NCI-H748 treated with DMSO at 0.1 percent for 48 hours (cell line): ENCODE results near the gene RHOBTB3.
A peak's percentile ranks its signal among the peaks of the same experiment; 100 is the strongest.
"Not testable (repeated sequence)": the region's sequence is repeated elsewhere in the genome, so short reads cannot be mapped to it uniquely, and the experiment has no call there.

Experiments used
- DNase-seq: peaks from one replicate; lab custom pipeline; 2025; lab: John Stamatoyannopoulos, UW

RHOBTB3 gene

DNA sequence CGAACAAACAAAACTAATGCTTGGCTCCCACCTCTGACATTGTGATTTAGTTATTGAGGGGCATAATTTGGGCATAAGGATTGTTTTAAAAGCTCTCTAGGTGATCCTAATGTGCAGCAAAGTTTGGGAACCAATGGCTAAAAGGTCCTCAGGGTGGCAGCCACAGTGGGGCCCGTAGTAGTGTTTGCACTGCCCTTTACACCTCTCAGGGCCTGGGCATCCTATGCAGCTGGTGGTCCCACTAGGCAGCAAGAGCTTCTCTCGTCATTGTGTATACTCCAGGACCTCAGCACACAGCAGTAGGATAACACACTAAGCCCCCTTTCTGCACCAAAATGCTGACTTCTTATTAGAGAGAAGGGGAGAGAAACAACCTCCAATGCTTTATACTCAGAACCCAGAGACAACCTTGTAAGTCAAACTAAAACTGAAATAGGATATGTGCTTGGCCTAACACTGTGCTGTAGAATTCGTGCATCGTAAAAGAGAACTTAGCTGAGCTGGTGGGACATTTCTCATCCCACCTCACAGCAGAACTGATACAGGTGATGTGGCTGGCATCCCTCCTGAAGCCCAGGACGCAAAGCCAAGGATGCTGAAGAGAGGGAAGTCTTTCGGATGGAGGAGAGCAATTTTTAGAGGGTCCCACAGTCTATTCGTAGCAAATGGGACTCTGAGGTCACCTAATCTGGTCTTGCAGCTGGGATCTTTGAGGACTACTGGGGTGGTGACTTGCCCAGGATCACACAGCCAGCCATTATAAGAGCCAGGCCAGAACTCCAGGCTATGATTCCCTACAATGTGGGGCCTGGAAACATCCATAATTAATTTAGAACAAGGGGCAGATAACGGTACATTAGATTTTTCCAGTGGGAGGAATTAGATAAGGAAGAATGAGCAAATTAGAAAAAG, 90.2 kb downstream of the RHOBTB3 start:
- DNase-seq, result no peak

DNA sequence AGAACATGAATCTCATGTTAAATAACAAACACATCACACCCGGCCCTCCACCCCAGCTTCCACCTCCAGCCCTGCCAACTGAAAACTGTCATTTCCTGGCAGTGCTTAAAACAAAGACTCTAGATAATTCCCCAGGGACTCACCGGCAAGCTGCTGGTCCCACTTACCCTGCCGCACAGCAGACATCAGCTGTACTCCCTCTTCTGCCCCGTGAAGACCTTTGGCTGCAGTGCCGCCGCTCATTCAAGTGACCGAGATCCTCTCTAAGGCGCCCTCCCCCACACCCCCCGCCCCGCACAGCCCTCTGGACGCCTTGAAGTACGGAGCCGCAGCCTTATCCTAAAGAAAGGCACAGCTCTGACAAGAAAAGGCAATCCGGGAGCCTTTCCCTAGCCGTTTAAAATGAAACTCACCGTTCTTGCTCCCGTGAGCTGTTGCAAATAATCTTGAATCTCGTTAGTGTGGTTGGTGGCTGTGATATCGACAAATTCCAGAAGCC, 91.0 kb downstream of the RHOBTB3 start:
- peak; percentile 25 for DNase-seq

DNA sequence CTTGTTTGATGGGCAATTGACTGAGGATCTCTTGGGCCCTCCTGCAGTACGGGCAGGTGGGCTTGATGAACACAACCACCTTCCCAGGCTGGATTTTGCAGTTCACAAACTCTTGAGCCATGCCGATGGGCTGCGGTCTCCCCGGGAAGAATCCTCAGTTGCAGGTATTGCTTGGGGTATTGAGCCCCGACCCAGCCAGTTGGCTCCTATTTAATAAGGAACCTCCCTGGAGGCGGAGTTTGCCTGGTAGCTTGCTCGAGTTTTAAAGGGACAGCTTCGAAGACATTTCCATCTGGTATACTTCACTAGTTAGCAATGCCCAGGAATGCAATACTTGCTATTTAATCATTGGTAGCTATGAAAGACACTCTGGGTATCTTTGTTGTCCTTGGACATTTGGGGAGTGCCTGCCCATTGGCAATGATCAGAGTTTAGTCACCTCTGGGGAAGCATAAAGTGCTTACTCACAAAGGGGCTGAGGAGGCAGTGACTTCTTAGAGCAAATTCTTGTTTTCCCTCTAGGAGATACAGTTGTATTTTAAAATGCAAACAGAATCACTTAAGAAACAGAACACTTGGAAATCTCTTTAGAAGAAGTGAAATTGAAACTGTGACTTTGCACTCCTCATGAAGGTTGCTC, 91.5 kb downstream of the RHOBTB3 start, which contains the start of gene GLRX:
Gene GLRX, minus strand, starts transcription at position 185 of the 640 bp plus-strand sequence. Its CDS starts 64 bp downstream, at position 121.
- DNase-seq, result no peak

DNA sequence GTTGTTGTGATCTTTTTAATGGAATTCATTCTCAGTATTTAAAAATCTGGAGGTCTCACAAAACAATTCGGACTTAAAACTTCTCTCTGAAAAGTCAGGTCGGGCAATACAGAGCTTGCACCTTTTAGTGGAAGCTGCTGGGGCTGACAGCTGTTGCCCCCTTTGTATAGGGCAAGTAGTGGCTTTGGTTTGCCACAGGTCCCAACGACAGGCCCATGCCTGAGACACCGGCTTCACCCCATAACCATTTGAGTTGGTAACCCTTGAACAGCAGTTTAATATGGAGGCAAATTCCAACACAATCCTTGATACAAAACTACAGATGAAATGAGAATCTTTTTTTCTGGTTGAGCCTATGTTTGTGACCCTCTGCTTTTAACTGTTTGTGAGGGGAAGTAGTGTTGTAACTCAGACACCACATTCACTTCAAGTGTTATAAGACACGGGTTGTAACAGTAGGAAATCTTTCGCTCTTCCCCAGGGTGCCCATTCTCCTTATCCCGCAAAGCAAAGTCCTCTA, 92.1 kb downstream of the RHOBTB3 start:
- DNase-seq, result no peak

DNA sequence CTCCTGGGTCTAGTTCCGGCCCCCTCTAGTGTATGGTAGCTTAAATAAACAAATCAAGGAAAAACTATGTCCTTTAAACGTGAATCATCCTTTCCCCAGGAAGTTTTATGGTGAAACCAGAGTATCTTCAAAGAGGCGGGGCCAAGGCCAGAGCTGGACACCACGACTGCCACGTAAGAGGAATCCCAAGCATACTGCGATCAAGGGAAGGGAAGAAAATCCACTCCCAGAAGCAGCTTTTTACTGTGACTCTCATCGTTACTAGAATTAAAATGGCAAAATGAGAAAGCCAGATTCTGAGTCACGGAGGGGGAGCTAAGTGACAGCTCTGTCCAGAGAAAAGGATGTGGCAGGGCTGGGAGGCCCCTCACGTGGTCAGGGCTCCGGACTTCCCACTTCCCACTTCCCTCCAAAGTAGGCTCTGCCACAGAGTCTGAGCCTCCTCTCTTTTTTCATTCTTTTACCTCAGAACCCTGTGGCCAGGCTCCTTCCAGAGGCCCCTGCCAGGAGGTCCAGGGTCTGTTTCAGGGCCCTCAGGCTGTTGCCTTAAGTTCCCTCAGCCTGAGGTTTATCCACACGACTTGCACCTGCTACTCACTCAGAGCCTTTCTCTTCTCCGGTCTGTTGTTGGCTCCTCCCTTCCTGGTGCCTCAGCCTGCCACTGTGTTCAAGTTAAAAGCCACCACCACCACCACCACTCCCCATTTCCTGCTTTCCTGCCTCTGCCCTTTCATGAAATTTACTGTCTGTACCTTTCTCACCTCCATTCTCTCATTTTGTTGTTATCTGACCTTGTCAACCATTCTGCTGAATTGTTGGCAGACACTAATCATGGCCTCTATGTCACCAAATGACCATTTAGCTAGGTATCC, 92.8 kb downstream of the RHOBTB3 start:
- no peak for DNase-seq

DNA sequence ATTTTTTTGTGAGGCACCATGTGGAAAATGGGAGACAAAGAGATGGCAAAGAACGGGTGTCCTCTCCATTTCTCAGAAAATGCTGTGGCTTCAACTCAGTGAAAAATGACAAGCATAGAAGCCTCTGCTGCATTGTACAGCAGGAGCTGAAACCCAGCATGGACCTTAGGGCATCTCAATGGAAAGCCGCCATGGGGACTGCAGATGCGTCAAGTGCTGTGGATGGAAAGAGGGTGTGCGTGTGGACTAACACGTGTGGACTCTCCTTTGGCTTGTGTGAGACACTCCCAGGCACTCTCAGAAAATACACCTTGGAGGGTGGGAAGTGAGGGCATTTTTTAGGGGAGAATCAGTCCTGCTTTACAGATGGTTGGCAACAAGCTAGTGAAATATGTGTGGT, 93.6 kb downstream of the RHOBTB3 start:
- no peak for DNase-seq

DNA sequence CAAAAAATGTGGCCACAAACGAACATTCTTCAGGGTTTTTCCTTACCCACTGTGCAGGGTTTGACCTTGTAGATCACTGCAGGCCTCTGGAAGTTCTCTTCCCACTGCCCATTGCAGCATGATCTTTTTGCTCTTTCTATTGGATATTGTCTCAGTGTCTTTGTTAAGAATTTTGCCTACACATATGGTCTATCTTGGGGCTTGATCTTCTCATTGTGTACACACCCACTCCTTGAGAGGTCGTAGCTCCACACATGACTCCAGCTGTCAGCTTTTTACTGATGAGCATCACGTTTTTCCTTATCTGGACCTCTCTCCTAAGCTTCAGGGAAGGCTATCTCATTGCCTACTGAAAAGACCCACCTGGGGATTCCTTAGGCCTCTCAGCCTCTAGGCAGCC, 94.4 kb downstream of the RHOBTB3 start:
- DNase-seq, result no peak

DNA sequence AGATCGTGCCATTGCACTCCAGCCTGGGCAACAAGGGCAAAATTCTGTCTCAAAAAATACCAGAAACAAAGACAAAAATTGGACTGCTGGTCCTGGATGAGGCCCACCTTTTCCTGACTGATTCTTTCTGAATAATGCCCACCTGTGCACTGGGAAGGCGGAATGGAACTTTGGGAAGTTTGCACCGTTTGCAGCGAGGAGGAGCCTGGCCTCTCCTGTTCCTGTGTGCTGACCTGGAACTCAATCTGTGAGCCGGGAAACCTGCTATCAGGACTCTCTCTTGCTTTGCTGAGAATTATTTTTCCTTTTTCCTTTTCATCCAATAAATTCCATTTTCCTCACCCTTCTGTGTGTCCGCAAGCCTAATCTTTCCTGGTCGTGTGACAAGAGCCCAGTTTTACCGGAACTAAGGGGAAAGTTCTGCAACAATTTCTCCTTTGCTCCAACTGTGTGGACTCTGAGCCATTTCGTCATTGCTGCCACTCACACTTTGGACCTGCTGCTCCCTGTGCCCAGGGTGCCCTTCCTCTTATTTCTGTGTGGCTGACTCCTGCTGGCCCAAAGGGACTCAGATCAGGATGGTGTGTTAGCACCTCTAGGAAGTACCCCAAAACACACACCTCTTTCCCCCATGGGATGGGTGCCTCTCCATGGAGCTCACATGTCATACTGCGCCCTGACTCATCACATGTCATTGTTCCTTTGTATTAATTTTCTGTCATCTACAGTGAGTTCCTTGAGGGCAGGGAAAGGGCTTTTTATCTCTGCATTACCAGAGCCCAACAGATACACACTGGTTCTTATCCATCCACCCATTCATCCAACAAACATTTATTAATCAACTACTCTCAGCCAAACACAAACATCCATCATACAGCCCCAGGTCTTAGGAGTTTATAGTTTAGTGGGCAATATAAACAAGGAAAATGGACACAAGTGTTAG, 96.1 kb downstream of the RHOBTB3 start:
- no peak for DNase-seq

DNA sequence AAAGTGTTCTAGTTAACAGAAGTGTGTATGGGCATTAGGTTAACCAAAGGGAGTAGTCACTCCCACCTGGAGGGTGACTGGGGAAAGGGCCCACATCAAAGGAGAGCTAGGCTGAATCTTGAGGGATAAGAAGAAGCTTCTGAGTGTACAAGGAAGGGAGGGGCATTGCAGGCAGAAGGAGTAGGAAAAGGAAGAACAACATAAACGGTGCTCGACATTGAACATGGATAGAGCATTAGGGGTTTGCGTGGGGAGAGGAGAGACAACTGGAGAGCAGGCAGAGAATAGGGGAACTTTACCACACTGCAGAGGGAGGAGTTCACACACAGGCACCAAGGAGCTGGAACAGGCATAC, 96.7 kb downstream of the RHOBTB3 start:
- DNase-seq, result no peak

DNA sequence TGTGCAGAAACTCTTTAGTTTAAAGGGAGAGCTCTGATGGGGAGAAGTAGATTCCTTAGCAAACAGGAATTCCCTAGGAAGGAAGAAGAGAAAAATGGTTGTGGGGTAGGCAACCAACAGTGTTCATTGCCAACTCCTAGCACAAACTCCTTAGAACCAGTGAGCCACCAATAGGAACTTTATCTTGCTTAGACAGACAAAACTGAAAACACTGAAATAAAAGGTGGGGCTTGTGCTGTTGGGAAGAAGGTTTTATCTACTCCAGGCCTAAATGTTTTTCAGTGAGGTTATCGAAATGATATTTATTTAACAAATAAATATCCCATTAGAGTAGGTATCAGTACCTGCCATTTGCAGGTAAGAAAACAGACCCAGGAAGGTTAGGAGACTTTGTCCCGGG, 99.1 kb downstream of the RHOBTB3 start:
- no peak for DNase-seq

DNA sequence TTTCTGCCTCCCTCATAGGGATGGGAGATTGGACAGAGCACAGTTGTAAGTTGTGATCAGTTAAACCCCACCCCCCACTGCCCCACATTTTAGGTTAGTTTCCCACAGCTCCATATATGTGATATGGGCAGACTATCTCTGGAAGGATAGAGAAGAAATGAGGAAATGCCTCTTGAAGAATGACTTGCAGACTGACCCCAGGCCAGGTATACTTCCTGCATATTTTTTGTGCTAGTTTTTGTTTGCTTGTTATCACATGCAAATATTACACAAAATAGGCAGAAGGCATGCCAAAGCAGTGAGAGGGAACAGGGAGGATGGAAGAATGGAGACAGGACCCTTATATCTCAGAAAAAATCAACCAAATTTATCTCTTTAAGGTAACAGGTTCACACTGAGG, 101.5 kb downstream of the RHOBTB3 start:
- no peak for DNase-seq

DNA sequence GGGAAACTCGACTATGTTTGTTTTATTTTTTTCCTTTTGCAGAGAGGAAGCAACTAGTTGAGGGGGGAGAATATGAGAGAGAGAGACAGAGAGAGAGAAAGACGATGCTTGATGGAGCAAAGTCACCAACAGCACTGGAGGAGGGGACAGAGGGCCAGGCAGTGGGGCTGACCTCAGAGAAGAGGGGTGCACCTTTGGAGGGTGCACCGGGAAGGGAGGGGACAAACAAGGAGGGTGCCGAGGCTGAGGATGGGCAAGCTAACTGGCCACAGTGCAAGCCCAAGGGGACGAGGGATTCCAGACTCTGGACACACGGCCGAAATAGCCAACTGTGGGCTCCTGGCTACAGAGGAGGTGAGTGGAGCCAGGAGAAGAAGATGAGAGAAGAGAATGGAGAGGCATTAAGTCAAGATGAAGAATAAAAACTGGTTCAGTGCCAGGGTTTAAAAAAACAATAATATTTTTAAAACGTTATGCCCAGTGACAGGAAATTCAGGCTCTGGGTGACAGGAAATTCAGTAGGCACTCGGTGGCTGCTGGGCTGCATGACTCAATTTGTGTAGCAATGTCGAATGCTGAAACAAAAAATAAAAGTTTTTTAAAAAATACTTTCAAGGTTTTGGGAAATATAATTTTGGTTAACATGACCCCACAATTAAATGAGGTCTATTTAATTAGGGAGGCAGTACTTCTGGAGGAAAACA, 104.7 kb downstream of the RHOBTB3 start:
- no peak for DNase-seq

DNA sequence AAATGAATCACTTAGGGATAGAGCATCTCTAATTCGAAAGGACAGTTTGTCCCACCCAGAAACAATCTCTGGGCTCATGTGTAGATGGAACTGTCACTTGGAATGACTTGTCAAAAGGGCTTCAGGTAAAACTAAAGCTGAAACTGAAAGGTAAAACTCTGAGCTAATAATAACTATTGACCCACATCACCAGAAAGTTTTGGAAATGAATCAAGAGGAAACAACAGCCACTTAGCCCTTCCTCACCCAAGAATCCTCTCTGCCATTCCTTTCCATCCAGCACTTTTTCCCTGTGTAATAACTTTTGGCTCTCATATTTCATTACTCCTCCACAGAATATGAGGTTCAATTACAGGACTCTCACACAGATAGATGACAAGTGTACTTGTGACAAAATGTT, 105.4 kb downstream of the RHOBTB3 start:
- DNase-seq, result no peak

DNA sequence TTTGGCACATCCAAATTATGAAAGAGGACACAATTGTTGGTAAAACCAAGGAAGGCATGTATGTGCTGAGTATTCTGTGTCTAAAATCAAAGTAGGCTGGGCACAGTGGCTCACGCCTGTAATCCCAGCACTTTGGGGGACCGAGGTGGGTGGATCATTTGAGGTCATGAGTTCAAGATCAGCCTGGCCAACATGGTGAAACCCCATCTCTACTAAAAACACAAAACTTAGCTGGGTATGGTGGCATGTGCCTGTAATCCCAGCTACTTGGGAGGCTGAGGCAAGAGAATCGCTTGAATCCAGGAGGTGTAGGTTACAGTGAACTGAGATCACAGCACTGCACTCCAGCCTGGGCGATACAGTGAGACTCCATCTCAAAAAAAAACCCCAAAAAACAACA, 105.8 kb downstream of the RHOBTB3 start:
- DNase-seq, result not testable (repeated sequence)

DNA sequence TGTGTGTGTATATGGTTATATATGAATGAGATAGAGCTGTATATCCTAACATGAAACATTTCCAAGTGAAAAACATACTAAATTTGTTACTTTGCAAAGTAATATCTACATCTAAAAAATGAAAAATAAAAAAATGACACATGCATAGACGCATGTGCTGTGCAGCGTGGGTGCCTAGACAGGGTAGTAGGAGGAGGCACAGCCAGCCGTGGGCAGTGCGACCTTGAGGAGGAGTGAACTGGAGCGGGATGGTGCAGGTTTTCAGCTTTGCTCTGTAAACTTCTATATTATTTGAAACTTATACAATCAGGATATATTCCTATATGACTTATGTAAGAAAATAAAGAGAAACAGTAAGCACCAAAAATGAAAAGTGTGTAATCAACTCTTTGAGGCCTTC, 106.4 kb downstream of the RHOBTB3 start:
- no peak for DNase-seq

DNA sequence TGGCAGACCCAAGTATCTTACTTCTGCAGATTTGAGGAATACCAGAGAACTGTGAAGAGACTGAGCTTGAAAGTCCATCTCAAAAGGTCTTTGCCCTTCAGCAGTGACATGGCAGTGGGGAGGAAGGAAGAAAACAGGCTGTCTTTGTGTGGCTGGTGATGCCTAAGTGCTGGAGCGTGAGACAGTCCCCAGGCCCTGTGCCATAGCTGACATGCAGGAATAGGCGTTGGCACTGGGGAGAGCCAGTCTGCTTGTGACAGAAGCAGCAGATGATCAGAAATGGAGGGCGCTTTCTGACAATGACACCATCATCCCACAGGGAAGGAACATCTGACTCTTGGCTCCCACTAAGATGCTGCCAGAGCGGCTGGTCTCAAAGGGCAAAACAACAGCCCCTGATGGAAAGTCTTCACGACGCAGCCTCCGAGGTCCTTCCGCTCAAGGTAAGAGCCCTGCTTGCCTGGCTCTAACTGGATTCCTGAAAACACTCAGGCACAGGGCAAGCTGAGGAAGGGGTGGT, 106.9 kb downstream of the RHOBTB3 start:
- no peak for DNase-seq

DNA sequence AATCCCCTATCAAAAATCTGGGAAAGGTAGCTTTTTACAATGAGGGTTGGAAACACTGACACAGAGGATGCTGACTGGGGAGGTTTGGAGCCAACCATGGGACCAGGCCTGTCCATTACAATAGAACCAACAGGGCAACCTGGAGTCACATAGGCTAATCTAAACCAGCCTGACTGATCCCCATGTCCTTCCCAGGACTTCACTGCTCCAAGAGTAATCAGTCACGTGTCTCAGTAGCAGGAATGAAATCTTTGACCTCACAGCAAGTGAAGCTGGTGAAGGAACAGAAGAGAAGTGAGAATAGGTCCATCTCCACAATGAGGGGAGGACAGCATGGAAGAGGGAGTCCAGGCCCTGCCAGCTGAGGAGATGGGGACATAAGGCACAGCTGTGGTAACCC, 107.4 kb downstream of the RHOBTB3 start:
- no peak for DNase-seq

DNA sequence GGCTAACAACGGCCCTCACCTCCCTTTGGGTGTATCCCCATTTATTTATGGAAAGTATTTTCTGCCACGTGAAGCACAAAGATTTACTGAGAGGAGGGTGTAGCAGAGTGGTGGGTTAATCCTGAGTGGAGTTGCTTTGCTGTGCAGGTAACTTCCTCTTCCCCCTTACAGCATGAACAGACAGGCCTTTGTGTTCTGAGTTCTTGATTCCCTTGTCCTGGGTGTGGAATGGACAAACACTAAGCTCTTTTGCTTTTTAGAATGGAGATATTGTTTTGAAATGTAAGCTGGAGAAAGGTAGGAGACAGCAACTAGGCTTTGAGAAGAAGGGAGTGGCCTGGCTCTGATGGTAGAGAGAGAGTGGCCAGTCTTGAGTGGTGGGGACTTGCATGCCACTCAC, 108.5 kb downstream of the RHOBTB3 start:
- no peak for DNase-seq

DNA sequence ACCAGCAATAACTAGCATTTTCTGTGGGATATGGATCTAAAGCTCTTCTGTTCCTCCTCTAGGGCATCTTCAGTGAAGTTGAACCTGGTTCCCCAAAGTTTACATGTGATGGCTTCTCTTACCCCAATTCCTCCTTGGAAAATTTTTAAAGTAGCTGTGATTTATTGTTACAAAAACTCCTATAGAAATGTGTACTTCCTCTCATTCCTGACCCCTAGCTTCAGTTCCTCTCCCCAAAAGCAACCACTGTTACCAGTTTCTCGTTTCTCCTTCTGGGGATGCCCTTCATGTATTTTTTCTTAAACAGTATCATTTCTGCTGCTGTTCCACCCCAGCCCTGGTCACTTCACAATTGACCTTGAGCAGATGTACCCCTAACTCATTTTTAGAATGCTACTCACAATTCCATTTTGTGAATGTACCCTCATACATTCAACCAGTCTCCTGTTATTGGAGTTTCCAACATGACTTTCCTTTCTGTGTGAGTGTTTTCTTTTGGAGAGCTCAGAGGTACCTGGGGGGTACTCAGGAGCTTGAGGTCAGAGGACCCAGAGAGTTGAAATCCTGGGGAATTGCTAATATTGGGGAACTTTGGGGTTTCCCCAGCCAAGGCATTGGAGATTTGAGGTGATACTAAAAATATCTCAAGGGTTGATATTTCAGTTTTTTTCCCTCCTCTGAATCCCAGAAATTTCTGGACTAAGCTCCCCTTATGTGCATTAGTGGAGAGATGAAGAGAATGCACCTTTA, 110.0 kb downstream of the RHOBTB3 start:
- DNase-seq, result no peak
